AG04450 (cell line): ENCODE measurements around the gene MPST. TPM values are rescaled to one million over a fixed set of nuclear protein-coding genes. Genes with fewer than 3 reads are reported as not detected.

ENCODE experiments used
- CTCF ChIA-PET: fragments of 300-600, 350-600 bp; formaldehyde crosslinking; extraction: SDS; loops from one replicate; lab custom pipeline; 2022; ENCODE audit warnings: antibody characterized with exemption, inconsistent platforms; lab: Charles Lee
- POLR2A ChIA-PET: fragments of 350-600 bp; formaldehyde crosslinking; extraction: SDS; loops from one replicate; lab custom pipeline; 2021; ENCODE audit warnings: antibody characterized with exemption, inconsistent platforms; lab: Yijun Ruan, JAX
- DNase-seq: peaks from one replicate; pipeline ENCODE4 v3.0.0-alpha.2; 2011; ENCODE audit warnings: low read depth, low spot score
- H3K27ac ChIP-seq: one replicate; pipeline ENCODE4 v1.5.1; 2012; ENCODE audit warnings: low read depth, low read length, control low read depth
- H3K27me3 ChIP-seq: one replicate; pipeline ENCODE4 v1.6.0; 2012; ENCODE audit warnings: low read length; ENCODE audit not compliant: control insufficient read depth, insufficient read depth
- H3K4me3 ChIP-seq: 2 replicates; pipeline ENCODE4 v1.5.1; 2011; ENCODE audit warnings: mild to moderate bottlenecking, low read depth, low read length, control low read depth
- H3K9me3 ChIP-seq: 2 replicates; pipeline ENCODE4 v1.5.1; 2012; ENCODE audit warnings: low read length; ENCODE audit not compliant: control insufficient read depth, insufficient read depth
- polyA plus RNA-seq: library from polyadenylated mRNA; depleted of rRNA; stranded (reverse); fragments of >200 nt; gene quantifications from 2 replicates; pipeline ENCODE4 v1.2.3, GENCODE V29; 2011; rRNA removed
- small RNA-seq: library from RNA; depleted of rRNA; stranded (forward); fragments of <200 nt; gene quantifications from one replicate; pipeline ENCODE3, GENCODE V24; 2012; ENCODE audit warnings: low read depth; ENCODE audit not compliant: insufficient read length
- TF ChIP-seq, protein P1 (sequence below): IDR thresholded peaks from 2 replicates; pipeline ENCODE4 v1.5.1; 2011; ENCODE audit warnings: low read depth, low read length, control low read depth, inconsistent platforms

The MPST gene
- polyA plus RNA-seq, 1 experiment = 33.3 TPM

DNA sequence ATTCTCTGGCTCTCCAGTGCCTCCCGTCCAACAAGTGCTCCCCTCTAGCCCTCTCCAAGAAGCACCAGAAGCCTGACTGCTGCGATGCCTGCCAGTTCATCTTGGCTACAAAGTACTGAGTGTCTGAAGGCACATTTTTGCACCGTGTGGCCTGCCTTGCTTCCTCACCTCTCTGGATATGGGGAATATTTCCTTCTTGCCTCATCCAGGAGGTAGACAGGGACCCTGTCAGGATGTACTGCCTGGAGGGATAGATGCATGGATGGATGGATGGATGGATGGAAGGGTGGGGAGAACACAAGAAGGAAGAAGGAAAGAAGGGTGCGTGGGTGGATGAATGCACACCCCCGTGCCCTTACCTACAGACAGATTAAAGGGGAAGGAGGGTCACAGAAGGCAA, 59.6 kb downstream of the MPST start:
- no peak for DNase-seq
- ChIA-PET POLR2A (no interaction called here), CTCF (interaction anchor here (1.6 kb wide), 1 partner anchor 180 kb away, joined by 4 read pairs; no protein-coding TSS in a partner anchor)
- Histone ChIP-seq H3K27ac (no peak overlapping the region), H3K4me3 (no peak overlapping the region), H3K9me3 (no peaks in the 10 kb centered on the region), H3K27me3 (peaks cover 27% of the 10 kb centered on the region)
- TF ChIP-seq, protein P1, sequence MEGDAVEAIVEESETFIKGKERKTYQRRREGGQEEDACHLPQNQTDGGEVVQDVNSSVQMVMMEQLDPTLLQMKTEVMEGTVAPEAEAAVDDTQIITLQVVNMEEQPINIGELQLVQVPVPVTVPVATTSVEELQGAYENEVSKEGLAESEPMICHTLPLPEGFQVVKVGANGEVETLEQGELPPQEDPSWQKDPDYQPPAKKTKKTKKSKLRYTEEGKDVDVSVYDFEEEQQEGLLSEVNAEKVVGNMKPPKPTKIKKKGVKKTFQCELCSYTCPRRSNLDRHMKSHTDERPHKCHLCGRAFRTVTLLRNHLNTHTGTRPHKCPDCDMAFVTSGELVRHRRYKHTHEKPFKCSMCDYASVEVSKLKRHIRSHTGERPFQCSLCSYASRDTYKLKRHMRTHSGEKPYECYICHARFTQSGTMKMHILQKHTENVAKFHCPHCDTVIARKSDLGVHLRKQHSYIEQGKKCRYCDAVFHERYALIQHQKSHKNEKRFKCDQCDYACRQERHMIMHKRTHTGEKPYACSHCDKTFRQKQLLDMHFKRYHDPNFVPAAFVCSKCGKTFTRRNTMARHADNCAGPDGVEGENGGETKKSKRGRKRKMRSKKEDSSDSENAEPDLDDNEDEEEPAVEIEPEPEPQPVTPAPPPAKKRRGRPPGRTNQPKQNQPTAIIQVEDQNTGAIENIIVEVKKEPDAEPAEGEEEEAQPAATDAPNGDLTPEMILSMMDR = no peak

Small RNAs within 50 kb of the gene (small RNA-seq; reads per million reads assigned to genes)
- gene RF00019 = not detected

Other genes with a start within 250 kb of the MPST start
- gene IFT27, start 243.6 kb upstream of the MPST start, polyA plus RNA-seq = 22.5 and 25.5 TPM in 2 replicates
- gene PVALB, start 202.7 kb upstream of the MPST start, polyA plus RNA-seq = not detected in 2 replicates
- gene NCF4, start 158.7 kb upstream of the MPST start, polyA plus RNA-seq = not detected in 2 replicates
- gene CSF2RB, start 106.1 kb upstream of the MPST start, polyA plus RNA-seq = not detected in 2 replicates
- gene TST, start 295 bp upstream of the MPST start, polyA plus RNA-seq = 26.3 and 36.7 TPM in 2 replicates
- 20.7 and 26.5 TPM in 2 replicates for gene KCTD17, start 32.0 kb downstream of the MPST start, polyA plus RNA-seq
- gene TMPRSS6, start 90.0 kb downstream of the MPST start, polyA plus RNA-seq = not detected in 2 replicates
- gene IL2RB, start 130.2 kb downstream of the MPST start, polyA plus RNA-seq = 0.11 and 0.27 TPM in 2 replicates
- gene C1QTNF6, start 168.5 kb downstream of the MPST start, polyA plus RNA-seq = 8.2 and 10.0 TPM in 2 replicates
- 0.06 and 0.14 TPM in 2 replicates for gene SSTR3, start 192.7 kb downstream of the MPST start, polyA plus RNA-seq
- 25.0 and 35.9 TPM in 2 replicates for gene RAC2, start 224.5 kb downstream of the MPST start, polyA plus RNA-seq